Gastroesophageal sphincter (tissue), 4 donors: ENCODE results near the gene FAM47E. TPM values are rescaled to one million over a fixed set of nuclear protein-coding genes. Genes with fewer than 3 reads are reported as not detected.
A peak's percentile ranks its signal among the peaks of the same experiment; 100 is the strongest.

Experiments used
- ATAC-seq: fragments of 150-250 bp; one replicate; pipeline ENCODE4 v1.9.1; 2016; ENCODE audit warnings: mild to moderate bottlenecking, moderate library complexity
- H3K27ac ChIP-seq, 4 donors: fragments of 200-600 bp; sonication (generic) in 3 of 4; 1 replicate in 3 of 4; 2 replicates in 1 of 4; pipeline ENCODE4 v1.5.1; 2016 to 2019
- H3K27me3 ChIP-seq: fragments of 200-600 bp; sonication (generic); one replicate; pipeline ENCODE4 v1.5.1; 2019
- H3K36me3 ChIP-seq, 2 donors: fragments of 200-600 bp; sonication (generic); one replicate each; pipeline ENCODE4 v1.5.1; 2019; ENCODE audit warnings: control low read depth in 1 of 2
- H3K4me1 ChIP-seq, 3 donors: fragments of 200-600 bp; sonication (generic); 1 replicate in 2 of 3; 2 replicates in 1 of 3; pipeline ENCODE4 v1.5.1; 2016 to 2019; ENCODE audit warnings: control low read depth in 2 of 3
- H3K4me3 ChIP-seq, 2 donors: fragments of 200-600 bp; sonication (generic); one replicate each; pipeline ENCODE4 v1.5.1; 2019; ENCODE audit warnings: mild to moderate bottlenecking in 1 of 2, moderate library complexity in 1 of 2
- H3K9me3 ChIP-seq, 3 donors: fragments of 200-600 bp; sonication (generic); one replicate each; pipeline ENCODE4 v1.5.1; 2017 to 2019; ENCODE audit warnings: control low read depth in 2 of 3
- CTCF ChIP-seq, 4 experiments: fragments of 200-600 bp in 2 of 4; fragments of 450-650 bp in 2 of 4; sonication (generic) in 1 of 4; IDR thresholded peaks; one replicate each; pipeline ENCODE4 v1.5.1; 2017 to 2019; ENCODE audit warnings: antibody characterized with exemption in 4 of 4, mild to moderate bottlenecking in 2 of 4, moderate library complexity in 2 of 4
- EP300 ChIP-seq: sonication (generic); formaldehyde crosslinking; IDR thresholded peaks from one replicate; pipeline ENCODE4 v1.6.1; 2017; ENCODE audit warnings: antibody characterized with exemption, mild to moderate bottlenecking
- POLR2A ChIP-seq, 2 donors: fragments of 450-650 bp; IDR thresholded peaks; one replicate each; pipeline ENCODE4 v1.6.1; 2017; ENCODE audit warnings: antibody characterized with exemption in 2 of 2, mild to moderate bottlenecking in 2 of 2, moderate library complexity in 1 of 2
- POLR2AphosphoS5 ChIP-seq: sonication (generic); formaldehyde crosslinking; IDR thresholded peaks from one replicate; pipeline ENCODE4 v1.6.1; 2017; ENCODE audit warnings: antibody characterized with exemption
- WGBS, 2 donors: methylation state at CpG; one replicate each; pipeline ENCODE4 v1.1.5; 2018; ENCODE audit warnings: low coverage in 1 of 2; 5-methylcytosine and 5-hydroxymethylcytosine counted together
- total RNA-seq, 4 donors: library from RNA; depleted of rRNA; stranded (reverse); fragments of >200 nt; gene quantifications; one replicate each; pipeline ENCODE4 v1.1.0, GENCODE V29; 2016

Gene FAM47E
- total RNA-seq, 4 donors from 2014 or later = 1.1 to 6.2 (median 4.0) TPM

GRCh38 chr4:76215077-76215476 is 36.4 kb upstream of the FAM47E start:
- ATAC-seq = no peak
- 100% methylated on average over 3 of the region's 3 CpGs; no CpG with 5 or more reads in 1 of the 2 donors for WGBS, 2 donors
- Histone ChIP-seq H3K36me3 (no peaks in the 10 kb centered on the region), H3K27ac (peak overlapping the region in 3 of 4 donors; percentile 98 to 99 (median 99)), H3K4me3 (no peak overlapping the region), H3K9me3 (no peaks in the 10 kb centered on the region), H3K27me3 (no peaks in the 10 kb centered on the region), H3K4me1 (peaks cover 5 to 53% (median 21%) of the 10 kb centered on the region in 3 donors)
- no peak for TF ChIP-seq POLR2AphosphoS5
- TF ChIP-seq CTCF (IDR thresholded peaks at IDR 0.05) = no peak
- no peak for TF ChIP-seq EP300
- TF ChIP-seq POLR2A (IDR thresholded peaks at IDR 0.05) = no peak

- Histone ChIP-seq H3K27me3 (no peaks in the 10 kb centered on the region), H3K36me3 (no peaks in the 10 kb centered on the region), H3K4me3 (no peak overlapping the region), H3K4me1 (peaks cover 5 to 39% (median 8%) of the 10 kb centered on the region in 3 donors), H3K27ac (no peak overlapping the region), H3K9me3 (no peaks in the 10 kb centered on the region)
- no peak for TF ChIP-seq CTCF (IDR thresholded peaks at IDR 0.05)
- no peak for TF ChIP-seq EP300
- TF ChIP-seq POLR2A (IDR thresholded peaks at IDR 0.05) = no peak
- no peak for TF ChIP-seq POLR2AphosphoS5
- WGBS, 2 donors = 67 to 94% methylated on average over 2 of the region's 2 CpGs
- ATAC-seq = no peak
These were observed 35.0 kb upstream of the FAM47E start for GRCh38 chr4:76216524-76216923.

GRCh38 chr4:76216975-76217814 is 34.3 kb upstream of the FAM47E start:
- TF ChIP-seq EP300 (no peak), POLR2A (IDR thresholded peaks at IDR 0.05) (no peak), POLR2AphosphoS5 (no peak), CTCF (IDR thresholded peaks at IDR 0.05) (no peak)
- H3K36me3 ChIP-seq = no peaks in the 10 kb centered on the region
- no peak overlapping the region for H3K4me3 ChIP-seq
- H3K27me3 ChIP-seq = no peaks in the 10 kb centered on the region
- no peak for ATAC-seq
- WGBS, 2 donors = 90 to 98% methylated on average over 3 to 6 of the region's 6 CpGs
- no peak overlapping the region for H3K27ac ChIP-seq
- H3K4me1 ChIP-seq = peaks cover 0 to 32% (median 5%) of the 10 kb centered on the region in 3 donors
- H3K9me3 ChIP-seq = no peaks in the 10 kb centered on the region

DNA sequence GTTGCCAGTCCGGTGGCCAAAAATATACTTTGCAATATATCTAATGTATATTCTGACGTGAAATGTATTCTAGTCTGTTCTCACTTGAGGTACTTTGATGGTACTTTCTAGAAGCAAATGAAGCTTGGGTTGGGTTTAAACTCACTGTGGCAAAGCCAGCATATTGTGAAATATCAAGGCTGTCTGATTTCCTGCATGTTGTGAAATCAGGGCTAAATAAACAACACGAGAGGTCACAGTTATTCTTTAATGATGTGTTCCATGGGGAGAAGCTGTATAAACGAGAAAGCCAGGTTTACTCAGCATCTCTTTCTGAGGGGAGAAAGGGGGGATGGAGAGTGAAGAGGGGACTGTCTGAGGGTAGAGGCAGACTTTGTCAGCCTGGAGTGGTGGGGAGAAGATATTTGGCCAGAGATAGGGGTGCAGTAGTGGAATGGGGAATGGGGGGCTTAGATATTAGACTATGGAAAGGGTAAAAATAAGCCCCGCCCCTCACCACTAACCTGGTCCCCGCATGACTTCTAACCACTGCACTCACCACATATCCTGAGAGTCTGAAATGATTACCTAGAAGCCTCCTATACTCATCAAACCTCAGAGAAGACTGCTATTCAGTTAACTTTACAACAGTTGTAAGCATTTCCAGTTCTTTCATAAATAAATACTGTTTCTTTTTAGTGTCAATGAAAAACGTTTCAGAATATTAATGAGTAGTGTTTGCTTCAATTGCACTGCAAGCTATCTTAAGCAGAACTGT is 32.0 kb upstream of the FAM47E start:
- Histone ChIP-seq H3K4me1 (peaks cover 0 to 20% (median 5%) of the 10 kb centered on the region in 3 donors), H3K9me3 (no peaks in the 10 kb centered on the region), H3K27me3 (no peaks in the 10 kb centered on the region), H3K36me3 (no peaks in the 10 kb centered on the region), H3K4me3 (no peak overlapping the region), H3K27ac (peak overlapping the region in 3 of 4 donors; percentile 24 to 62 (median 26))
- ATAC-seq = peak; percentile 83
- peak; percentile 80 for TF ChIP-seq POLR2AphosphoS5
- TF ChIP-seq EP300 = no peak
- 63 to 64% methylated on average over 7 of the region's 7 CpGs for WGBS, 2 donors

- Histone ChIP-seq H3K27ac (no peak overlapping the region), H3K9me3 (no peaks in the 10 kb centered on the region), H3K36me3 (no peaks in the 10 kb centered on the region), H3K4me3 (no peak overlapping the region), H3K4me1 (peaks cover 0 to 3% (median 1%) of the 10 kb centered on the region in 3 donors), H3K27me3 (no peaks in the 10 kb centered on the region)
- 63 to 65% methylated on average over 3 of the region's 3 CpGs for WGBS, 2 donors
- TF ChIP-seq POLR2AphosphoS5 (no peak), CTCF (IDR thresholded peaks at IDR 0.05) (no peak), EP300 (no peak), POLR2A (IDR thresholded peaks at IDR 0.05) (no peak)
- ATAC-seq = no peak
These were observed 27.4 kb upstream of the FAM47E start for GRCh38 chr4:76224171-76224570.
